Effector memory CD4-positive, alpha-beta T cell (primary cell): ENCODE measurements around the gene METTL8.

Experiments used
- DNase-seq, 3 donors: peaks; one replicate each; pipeline ENCODE4 v3.0.0-alpha.2; 2020
- H3K27ac ChIP-seq: 2 replicates; pipeline ENCODE4 v1.7.0; 2013; ENCODE audit warnings: mild to moderate bottlenecking, low read length, moderate library complexity; ENCODE audit not compliant: insufficient read depth, poor library complexity, severe bottlenecking
- H3K27me3 ChIP-seq: replicated peaks from 2 replicates; pipeline ENCODE4 v1.7.0; 2013; ENCODE audit warnings: mild to moderate bottlenecking, low read length; ENCODE audit not compliant: insufficient read depth, control insufficient read depth, poor library complexity, severe bottlenecking
- H3K36me3 ChIP-seq: 2 replicates; pipeline ENCODE4 v1.7.0; 2013; ENCODE audit warnings: mild to moderate bottlenecking, low read length, moderate library complexity; ENCODE audit not compliant: control insufficient read depth, insufficient read depth
- H3K4me1 ChIP-seq: 2 replicates; pipeline ENCODE4 v1.7.0; 2013; ENCODE audit warnings: low read length, mild to moderate bottlenecking; ENCODE audit not compliant: control insufficient read depth, insufficient read depth, poor library complexity, severe bottlenecking
- H3K4me3 ChIP-seq: 2 replicates; pipeline ENCODE4 v1.7.0; 2013; ENCODE audit warnings: low read length, low read depth, mild to moderate bottlenecking; ENCODE audit not compliant: insufficient read depth, poor library complexity, severe bottlenecking
- H3K9me3 ChIP-seq: 2 replicates; pipeline ENCODE4 v1.7.0; 2013; ENCODE audit warnings: mild to moderate bottlenecking, low read length, moderate library complexity; ENCODE audit not compliant: control insufficient read depth

METTL8 gene

GRCh38 chr2:171274757-171275156 is 159.0 kb downstream of the METTL8 start:
- Histone ChIP-seq H3K27me3 (no peaks in the 10 kb centered on the region), H3K9me3 (no peaks in the 10 kb centered on the region), H3K27ac (no peak overlapping the region), H3K4me3 (no peak overlapping the region), H3K36me3 (no peaks in the 10 kb centered on the region), H3K4me1 (no peaks in the 10 kb centered on the region)
- DNase-seq: no peak

DNA sequence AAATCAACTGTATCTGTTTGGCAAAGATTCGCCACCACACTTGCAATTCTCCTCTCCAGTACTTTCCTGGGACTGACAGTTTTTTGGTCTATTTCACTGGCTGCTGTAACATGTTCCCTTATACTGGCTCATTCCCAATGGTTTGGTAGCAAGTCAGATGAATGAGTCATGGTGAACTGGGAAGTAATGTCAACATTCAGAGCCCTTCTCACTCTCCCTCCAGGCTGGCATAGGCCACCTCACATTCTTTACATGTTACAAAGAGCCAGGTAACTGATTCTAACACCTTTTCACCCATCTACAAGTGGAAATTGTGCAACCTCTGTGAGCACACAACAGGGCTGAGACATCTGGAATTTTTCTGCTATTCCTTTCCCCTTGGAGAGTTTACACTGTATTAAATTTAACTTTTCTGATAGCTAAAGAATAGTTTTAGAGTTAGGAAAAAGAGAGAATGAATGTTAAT is 161.8 kb downstream of the METTL8 start:
- DNase-seq: no peak
- Histone ChIP-seq H3K4me3 (no peak overlapping the region), H3K4me1 (no peaks in the 10 kb centered on the region), H3K36me3 (no peaks in the 10 kb centered on the region), H3K27me3 (no peaks in the 10 kb centered on the region), H3K27ac (no peak overlapping the region), H3K9me3 (no peaks in the 10 kb centered on the region)

- DNase-seq: no peak
- Histone ChIP-seq H3K4me1 (no peaks in the 10 kb centered on the region), H3K9me3 (no peaks in the 10 kb centered on the region), H3K4me3 (no peak overlapping the region), H3K36me3 (no peaks in the 10 kb centered on the region), H3K27ac (no peak overlapping the region), H3K27me3 (no peaks in the 10 kb centered on the region)
Observed at GRCh38 chr2:171271386-171271785, 162.4 kb downstream of the METTL8 start.

GRCh38 chr2:171267855-171268629 is 165.7 kb downstream of the METTL8 start:
- Histone ChIP-seq H3K27me3 (no peaks in the 10 kb centered on the region), H3K4me1 (no peaks in the 10 kb centered on the region), H3K27ac (no peak overlapping the region), H3K9me3 (no peaks in the 10 kb centered on the region), H3K36me3 (no peaks in the 10 kb centered on the region), H3K4me3 (no peak overlapping the region)
- no peak for DNase-seq
